ENCODE data around the gene LAMC1.

The LAMC1 gene

DNA sequence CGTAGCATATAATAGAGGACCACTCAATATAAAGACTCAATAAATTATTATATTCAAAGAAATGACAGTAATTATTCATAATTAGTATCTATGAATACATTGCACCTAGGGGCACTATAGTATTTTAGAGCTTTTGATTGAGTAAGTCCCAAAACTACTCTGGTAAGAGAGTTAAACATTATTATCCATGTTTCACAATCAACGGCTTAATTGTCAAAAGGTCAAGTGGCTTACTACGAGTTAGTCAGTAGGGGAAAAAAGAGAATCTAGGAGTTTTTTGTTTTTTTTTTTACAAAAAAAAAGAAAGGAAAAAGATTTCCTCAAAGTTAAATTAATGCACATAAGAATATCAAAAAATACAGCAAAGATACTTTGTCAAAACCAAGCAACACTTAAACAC is 20.4 kb upstream of the LAMC1 start:
- H3K27ac ChIP-seq: no peak overlapping the region
- no peak for TF ChIP-seq CTCF (conservative IDR thresholded peaks at IDR 0.05)
- no peak for TF ChIP-seq ZFX (IDR thresholded peaks at IDR 0.05)

- H3K27ac ChIP-seq: no peak overlapping the region
- TF ChIP-seq ZFX (IDR thresholded peaks at IDR 0.05) (no peak), CTCF (conservative IDR thresholded peaks at IDR 0.05) (no peak)
Measured at GRCh38 chr1:183003203-183003602, 20.0 kb upstream of the LAMC1 start.

GRCh38 chr1:183004141-183004540 is 19.1 kb upstream of the LAMC1 start:
- TF ChIP-seq ZFX (IDR thresholded peaks at IDR 0.05) (no peak), CTCF (conservative IDR thresholded peaks at IDR 0.05) (no peak)

DNA sequence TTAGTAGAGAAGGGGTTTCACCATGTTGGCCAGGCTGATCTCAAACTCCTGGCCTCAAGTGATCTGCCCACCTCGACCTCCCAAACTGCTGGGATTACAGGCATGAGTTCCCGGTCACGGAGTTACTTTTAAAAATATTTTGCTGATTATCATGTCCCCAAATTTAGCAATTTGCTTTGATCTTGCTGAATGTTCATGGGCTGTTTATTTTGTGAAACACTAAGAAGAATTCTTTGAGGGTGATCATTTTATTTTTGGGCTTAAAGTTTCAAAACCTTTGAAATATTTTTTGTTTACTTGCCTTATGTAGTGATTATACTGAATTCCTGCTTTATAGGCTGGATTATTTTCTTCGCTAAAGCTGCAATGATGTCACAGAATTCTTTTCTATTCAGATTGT is 11.4 kb upstream of the LAMC1 start:
- no peak overlapping the region for H3K27ac ChIP-seq
- TF ChIP-seq ZFX (IDR thresholded peaks at IDR 0.05): no peak
- no peak for TF ChIP-seq CTCF (conservative IDR thresholded peaks at IDR 0.05)

More at GRCh38 chr1:183004141-183004540, 19.1 kb upstream of the LAMC1 start:
- no peak overlapping the region for H3K27ac ChIP-seq

DNA sequence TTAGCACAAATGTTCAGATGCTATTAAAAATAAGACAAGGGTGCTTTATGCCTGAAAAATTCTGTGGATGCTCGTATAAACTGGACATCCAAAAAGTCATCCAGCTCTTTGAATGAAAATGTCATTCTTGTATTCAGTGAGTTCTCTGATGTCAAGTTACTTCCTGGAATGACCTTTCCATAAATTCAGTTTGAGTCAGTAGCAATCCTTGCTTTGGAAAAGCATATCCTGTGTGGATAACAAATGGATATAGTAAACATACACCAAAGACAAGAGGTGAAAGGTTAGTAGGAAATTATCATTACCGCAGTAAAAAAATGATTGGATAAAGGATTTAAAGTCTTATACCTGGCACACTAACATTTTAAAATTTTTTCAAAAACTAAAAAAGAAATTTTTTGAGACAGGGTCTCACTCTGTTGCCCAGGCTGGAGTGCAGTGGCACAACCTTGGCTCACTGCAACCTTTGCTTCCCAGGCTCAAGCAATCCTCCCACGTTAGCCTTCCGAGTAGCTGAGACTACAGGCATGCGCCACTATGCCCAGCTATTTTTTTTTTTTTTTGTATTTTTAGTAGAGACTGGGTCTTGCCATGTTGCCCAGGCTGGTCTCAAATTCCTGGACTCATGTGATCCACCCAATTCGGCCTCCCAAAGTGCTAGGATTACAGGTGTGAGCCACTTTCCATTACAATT is 10.8 kb upstream of the LAMC1 start:
- TF ChIP-seq CTCF (conservative IDR thresholded peaks at IDR 0.05): no peak
- no peak for TF ChIP-seq ZFX (IDR thresholded peaks at IDR 0.05)
- H3K27ac ChIP-seq: no peak overlapping the region

DNA sequence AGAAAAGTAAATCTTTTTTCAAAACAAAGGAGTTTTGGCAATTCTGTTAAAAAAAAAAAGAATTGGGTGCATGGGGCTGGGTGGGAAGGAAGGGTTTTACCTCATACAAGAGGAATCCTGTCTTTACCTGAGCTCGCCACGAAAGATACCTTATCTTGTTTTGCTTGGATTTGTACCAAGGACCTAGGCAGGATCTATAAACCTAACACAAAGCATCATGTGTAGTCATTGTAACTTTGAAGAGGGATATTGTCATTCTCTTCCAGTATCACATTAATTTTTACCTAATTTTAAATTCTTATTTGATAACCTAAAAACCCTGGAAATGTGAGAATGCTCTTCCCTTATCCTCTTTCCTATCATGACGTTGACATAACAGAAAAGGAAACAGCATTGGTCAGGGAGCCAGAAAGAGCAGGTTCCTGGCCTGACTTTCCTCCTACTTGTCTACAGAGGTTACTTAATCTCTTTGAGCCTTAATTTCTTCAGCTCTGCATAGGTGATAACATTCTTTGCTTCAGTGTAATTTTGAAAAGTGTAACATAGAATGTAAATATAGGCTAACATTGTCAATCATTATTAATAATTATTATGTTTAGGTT is 4.0 kb upstream of the LAMC1 start:
- peak overlapping the region; percentile 30; the same call in 1 of the 2 replicates for H3K27ac ChIP-seq

More for the DNA sequence above, 4.0 kb upstream of the LAMC1 start:
- TF ChIP-seq CTCF (conservative IDR thresholded peaks at IDR 0.05): no peak
- no peak for TF ChIP-seq ZFX (IDR thresholded peaks at IDR 0.05)
